ENCODE measurements around the gene ADAMTS7. TPM values are rescaled to one million over a fixed set of nuclear protein-coding genes. Genes with fewer than 3 reads are reported as not detected.

ADAMTS7 gene
- total and polyA plus RNA-seq, 2 donors (not counting 3 experiments of a cell fraction or from before 2014, with no cell fraction given) = 49.6 to 64.7 TPM

- no peaks in the 10 kb centered on the region for H4K20me1 ChIP-seq (replicated peaks; ENCODE audit: control insufficient read depth, extremely low read depth, insufficient read depth, low read length)
- H3K4me1 ChIP-seq (ENCODE audit: control insufficient read depth, extremely low read depth, insufficient read depth, low read length) = no peaks in the 10 kb centered on the region
- H3K36me3 ChIP-seq (ENCODE audit: control insufficient read depth in 2 of 2, extremely low read depth in 1 of 2, insufficient read depth in 2 of 2, low read length in 2 of 2) = no peaks in the 10 kb centered on the region
- no peaks in the 10 kb centered on the region for H3K9me1 ChIP-seq (replicated peaks; ENCODE audit: control insufficient read depth, extremely low read depth, insufficient read depth, low read length)
- H3K4me3 ChIP-seq (replicated peaks in 1 of 3; ENCODE audit: insufficient read depth in 1 of 3, low read depth in 1 of 3, low read length in 3 of 3) = no peak overlapping the region
- ChIA-PET CTCF (no interaction called here), POLR2A (no interaction called here)
- no peaks in the 10 kb centered on the region for H3K9me3 ChIP-seq (replicated peaks; ENCODE audit: control insufficient read depth, insufficient read depth, low read length)
- no peak overlapping the region for H3K4me2 ChIP-seq (ENCODE audit: insufficient read depth, low read length)
- H3K27ac ChIP-seq (ENCODE audit: insufficient read depth, low read depth, low read length) = no peak overlapping the region
- dilution Hi-C loops (cut with MboI; ENCODE audit: extremely low pct_ligation_motif_present, low sequenced_read_pairs) = no loop called here
- DNase-seq (ENCODE audit: low read depth, low spot score) (no peak), FAIRE-seq (no peak)
- peaks cover 2 to 12% of the 10 kb centered on the region in 2 experiments for H3K27me3 ChIP-seq (ENCODE audit: control insufficient read depth in 2 of 2, insufficient read depth in 2 of 2, low read length in 2 of 2)
- intact Hi-C loops (cut with micrococcal nuclease) = no loop called here
- H3K9ac ChIP-seq (replicated peaks; ENCODE audit: extremely low read depth, insufficient read depth, low read length) = no peak overlapping the region
- no peak for TF ChIP-seq FOS (IDR thresholded peaks at IDR 0.05; ENCODE audit: borderline replicate concordance, insufficient read depth, low read length)
- TF ChIP-seq MYC (IDR thresholded peaks at IDR 0.05; ENCODE audit: low read depth, low read length) = no peak
- TF ChIP-seq JUN (IDR thresholded peaks at IDR 0.05; ENCODE audit: borderline replicate concordance, insufficient read depth, insufficient read length, low read depth) = no peak
- TF ChIP-seq POLR2A (IDR thresholded peaks at IDR 0.05; ENCODE audit: low read depth, low read length) = no peak
- TF ChIP-seq EZH2 (IDR thresholded peaks at IDR 0.05; ENCODE audit: borderline replicate concordance, low read depth, low read length, severe bottlenecking) = no peak
- no peak for TF ChIP-seq MAX (IDR thresholded peaks at IDR 0.05; ENCODE audit: insufficient read depth, insufficient read length)
- TF ChIP-seq POLR2AphosphoS5 (IDR thresholded peaks at IDR 0.05; ENCODE audit: insufficient read depth, low read depth, low read length) = no peak
- no TSS peak for BruUV-seq (replicated peaks)
- no peak overlapping the region for H2AFZ ChIP-seq (ENCODE audit: low read depth, low read length)
- H3K79me2 ChIP-seq (ENCODE audit: control insufficient read depth, insufficient read depth, low read length) = no peaks in the 10 kb centered on the region
These were observed 78.6 kb downstream of the ADAMTS7 start for GRCh38 chr15:78732634-78733033.

- H3K27ac ChIP-seq (ENCODE audit: insufficient read depth, low read depth, low read length) = no peak overlapping the region
- CTCF ChIA-PET = no interaction called here
- peaks cover 2 to 12% of the 10 kb centered on the region in 2 experiments for H3K27me3 ChIP-seq (ENCODE audit: control insufficient read depth in 2 of 2, insufficient read depth in 2 of 2, low read length in 2 of 2)
- H3K79me2 ChIP-seq (ENCODE audit: control insufficient read depth, insufficient read depth, low read length) = no peaks in the 10 kb centered on the region
- BruUV-seq (replicated peaks) = no TSS peak
- H4K20me1 ChIP-seq (replicated peaks; ENCODE audit: control insufficient read depth, extremely low read depth, insufficient read depth, low read length) = no peaks in the 10 kb centered on the region
- no peaks in the 10 kb centered on the region for H3K9me3 ChIP-seq (replicated peaks; ENCODE audit: control insufficient read depth, insufficient read depth, low read length)
- H3K4me1 ChIP-seq (ENCODE audit: control insufficient read depth, extremely low read depth, insufficient read depth, low read length) = no peaks in the 10 kb centered on the region
- H3K9ac ChIP-seq (replicated peaks; ENCODE audit: extremely low read depth, insufficient read depth, low read length) = no peak overlapping the region
- no peaks in the 10 kb centered on the region for H3K36me3 ChIP-seq (ENCODE audit: control insufficient read depth in 2 of 2, extremely low read depth in 1 of 2, insufficient read depth in 2 of 2, low read length in 2 of 2)
- no peak overlapping the region for H3K4me3 ChIP-seq (replicated peaks in 1 of 3; ENCODE audit: insufficient read depth in 1 of 3, low read depth in 1 of 3, low read length in 3 of 3)
- intact Hi-C loops (cut with micrococcal nuclease) (no loop called here), dilution Hi-C loops (cut with MboI; ENCODE audit: extremely low pct_ligation_motif_present, low sequenced_read_pairs) (no loop called here)
- no peak overlapping the region for H2AFZ ChIP-seq (ENCODE audit: low read depth, low read length)
- FAIRE-seq (no peak), DNase-seq (ENCODE audit: low read depth, low spot score) (no peak)
- POLR2A ChIA-PET = no interaction called here
- TF ChIP-seq POLR2AphosphoS5 (IDR thresholded peaks at IDR 0.05; ENCODE audit: insufficient read depth, low read depth, low read length) = no peak
- no peak for TF ChIP-seq GATA2 (IDR thresholded peaks at IDR 0.05; ENCODE audit: insufficient read depth, insufficient read length, low read depth, low read length)
- no peak for TF ChIP-seq CTCF (IDR thresholded peaks at IDR 0.05; ENCODE audit: extremely low read depth in 1 of 2, insufficient read depth in 1 of 2, low read depth in 1 of 2, low read length in 2 of 2)
- TF ChIP-seq MYC (IDR thresholded peaks at IDR 0.05; ENCODE audit: low read depth, low read length) = no peak
- no peak for TF ChIP-seq MAX (IDR thresholded peaks at IDR 0.05; ENCODE audit: insufficient read depth, insufficient read length)
- no peak for TF ChIP-seq FOS (IDR thresholded peaks at IDR 0.05; ENCODE audit: borderline replicate concordance, insufficient read depth, low read length)
- TF ChIP-seq JUN (IDR thresholded peaks at IDR 0.05; ENCODE audit: borderline replicate concordance, insufficient read depth, insufficient read length, low read depth) = no peak
- no peak for TF ChIP-seq EZH2 (IDR thresholded peaks at IDR 0.05; ENCODE audit: borderline replicate concordance, low read depth, low read length, severe bottlenecking)
- TF ChIP-seq POLR2A (IDR thresholded peaks at IDR 0.05; ENCODE audit: low read depth, low read length) = no peak
- no peaks in the 10 kb centered on the region for H3K9me1 ChIP-seq (replicated peaks; ENCODE audit: control insufficient read depth, extremely low read depth, insufficient read depth, low read length)
- no peak overlapping the region for H3K4me2 ChIP-seq (ENCODE audit: insufficient read depth, low read length)
These were observed 80.3 kb downstream of the ADAMTS7 start for GRCh38 chr15:78730955-78731354.

All from endothelial cell of umbilical vein (primary cell).